Astrocyte (in vitro differentiated cells and primary cell): ENCODE measurements around the gene ADD1.

Experiments
- CTCF ChIP-seq: IDR thresholded peaks from 2 replicates; pipeline ENCODE4 v1.5.1; 2011; ENCODE audit warnings: low read depth, mild to moderate bottlenecking, inconsistent platforms, low read length, moderate library complexity; ENCODE audit not compliant: insufficient read depth
- EZH2 ChIP-seq: IDR thresholded peaks from 2 replicates; pipeline ENCODE4 v1.6.1; 2012; ENCODE audit warnings: mild to moderate bottlenecking, low read length, inconsistent platforms; ENCODE audit not compliant: insufficient read depth

- TF ChIP-seq EZH2 (no peak), CTCF (no peak)
These were observed 121.6 kb downstream of the ADD1 start for GRCh38 chr4:2965262-2965661.
